Liver (tissue), 3 donors: ENCODE data around the gene LRRC37A.
"Not testable (repeated sequence)": the region's sequence is repeated elsewhere in the genome, so short reads cannot be mapped to it uniquely, and the experiment has no call there.

Experiments
- CTCF ChIP-seq: fragments of 150-350 bp; IDR thresholded peaks from 2 replicates; pipeline ENCODE4 v1.5.1; 2017; ENCODE audit warnings: improper control_type of control experiment, low read depth, low read length; ENCODE audit not compliant: missing input control
- GABPA ChIP-seq, 2 donors: IDR thresholded peaks in 1 of 2; conservative IDR thresholded peaks in 1 of 2; 2 replicates each; pipeline ENCODE4 v1.6.1; 2016; ENCODE audit warnings: antibody characterized with exemption in 2 of 2, mild to moderate bottlenecking in 1 of 2, moderate library complexity in 1 of 2
- JUND ChIP-seq, 2 donors: IDR thresholded peaks; 2 replicates each; pipeline ENCODE4 v1.6.1; 2016; ENCODE audit warnings: antibody characterized with exemption in 2 of 2
- RAD21 ChIP-seq, 2 donors: IDR thresholded peaks; 2 replicates each; pipeline ENCODE4 v1.6.1; 2016; ENCODE audit warnings: antibody characterized with exemption in 2 of 2, mild to moderate bottlenecking in 2 of 2
- TAF1 ChIP-seq: conservative IDR thresholded peaks from 2 replicates; pipeline ENCODE4 v1.6.1; 2016; ENCODE audit warnings: antibody characterized with exemption, mild to moderate bottlenecking
- YY1 ChIP-seq: IDR thresholded peaks from 2 replicates; pipeline ENCODE4 v1.6.1; 2016; ENCODE audit warnings: antibody characterized with exemption, mild to moderate bottlenecking
- ZBTB33 ChIP-seq: IDR thresholded peaks from 2 replicates; pipeline ENCODE4 v1.6.1; 2016; ENCODE audit warnings: antibody characterized with exemption
- donor health status: healthy.
- donor health status: healthy.

GRCh38 chr17:46348345-46348744, 53.4 kb downstream of the LRRC37A start:
- TF ChIP-seq YY1; CTCF; RAD21 (IDR thresholded peaks at IDR 0.05); JUND (IDR thresholded peaks at IDR 0.05); TAF1; ZBTB33; GABPA (IDR thresholded peaks at IDR 0.05 in 1 of 2, conservative IDR thresholded peaks at IDR 0.05 in 1 of 2): not testable (repeated sequence)
